Measurements from ENCODE around the gene PMEPA1.

PMEPA1 gene

GRCh38 chr20:57705127-57705899 lies 4.5 kb downstream of the PMEPA1 start:
- H3K27ac ChIP-seq (ENCODE audit: low read depth, low read length), result no peak overlapping the region
- H3K9ac ChIP-seq (ENCODE audit: low read length), result no peak overlapping the region
- H3K4me1 ChIP-seq (ENCODE audit: control insufficient read depth, insufficient read depth, low read length), result peaks cover 5% of the 10 kb centered on the region
- H3K4me3 ChIP-seq (ENCODE audit: low read length), result no peak overlapping the region
- H3K27me3 ChIP-seq (ENCODE audit: control insufficient read depth, insufficient read depth, low read length), result no peaks in the 10 kb centered on the region
- H3K36me3 ChIP-seq (ENCODE audit: control insufficient read depth, insufficient read depth, low read length), result no peaks in the 10 kb centered on the region

- Histone ChIP-seq H3K27ac (ENCODE audit: low read depth, low read length) (no peak overlapping the region), H3K4me3 (ENCODE audit: low read length) (no peak overlapping the region), H3K27me3 (ENCODE audit: control insufficient read depth, insufficient read depth, low read length) (no peaks in the 10 kb centered on the region), H3K4me1 (ENCODE audit: control insufficient read depth, insufficient read depth, low read length) (peaks cover 5% of the 10 kb centered on the region), H3K36me3 (ENCODE audit: control insufficient read depth, insufficient read depth, low read length) (no peaks in the 10 kb centered on the region), H3K9ac (ENCODE audit: low read length) (no peak overlapping the region)
These were observed 5.6 kb downstream of the PMEPA1 start for GRCh38 chr20:57704245-57704644.

DNA sequence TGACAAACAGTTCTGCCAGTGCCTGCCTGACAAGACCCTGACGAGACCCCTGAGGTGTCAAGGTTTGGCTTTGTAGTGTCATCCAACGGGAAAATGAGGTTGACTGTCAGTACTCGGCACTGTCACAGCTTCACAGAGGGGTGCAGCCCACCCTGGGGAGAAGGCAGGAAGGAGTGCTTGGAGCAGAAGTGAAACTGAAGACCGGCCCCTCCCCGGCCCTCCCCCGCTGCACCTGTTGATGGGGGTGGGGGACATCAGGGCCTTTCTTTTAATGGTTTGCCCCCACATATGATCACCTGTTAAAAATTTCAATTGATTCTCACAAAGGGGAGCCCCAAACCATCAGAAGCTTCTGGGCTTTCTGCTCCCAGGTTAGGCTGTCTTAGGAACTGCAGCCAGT lies 6.8 kb downstream of the PMEPA1 start:
- Histone ChIP-seq H3K9ac (ENCODE audit: low read length) (no peak overlapping the region), H3K27ac (ENCODE audit: low read depth, low read length) (no peak overlapping the region), H3K27me3 (ENCODE audit: control insufficient read depth, insufficient read depth, low read length) (no peaks in the 10 kb centered on the region), H3K4me1 (ENCODE audit: control insufficient read depth, insufficient read depth, low read length) (no peaks in the 10 kb centered on the region), H3K36me3 (ENCODE audit: control insufficient read depth, insufficient read depth, low read length) (no peaks in the 10 kb centered on the region), H3K4me3 (ENCODE audit: low read length) (no peak overlapping the region)

DNA sequence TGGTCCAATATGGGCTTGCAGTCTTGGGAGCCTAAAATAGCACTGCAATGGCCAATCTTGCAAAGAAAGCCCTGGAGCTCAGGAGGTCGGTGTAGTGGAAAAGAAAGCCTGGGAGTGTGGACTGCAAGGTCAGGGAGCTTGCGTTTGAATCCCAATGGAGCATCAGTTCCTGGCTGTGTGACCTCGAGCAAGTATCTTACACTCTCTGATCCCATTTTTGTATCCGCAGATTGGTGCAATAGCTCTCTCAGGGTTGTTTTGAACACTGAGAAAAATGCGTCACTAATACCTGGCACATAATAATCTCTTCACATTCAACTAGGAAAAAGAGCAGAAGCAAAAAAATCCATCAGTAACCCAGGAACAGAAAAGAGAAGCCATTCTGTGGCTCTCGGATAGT lies 7.3 kb downstream of the PMEPA1 start:
- Histone ChIP-seq H3K27me3 (ENCODE audit: control insufficient read depth, insufficient read depth, low read length) (no peaks in the 10 kb centered on the region), H3K27ac (ENCODE audit: low read depth, low read length) (no peak overlapping the region), H3K9ac (ENCODE audit: low read length) (no peak overlapping the region), H3K36me3 (ENCODE audit: control insufficient read depth, insufficient read depth, low read length) (no peaks in the 10 kb centered on the region), H3K4me3 (ENCODE audit: low read length) (no peak overlapping the region), H3K4me1 (ENCODE audit: control insufficient read depth, insufficient read depth, low read length) (no peaks in the 10 kb centered on the region)

- Histone ChIP-seq H3K4me1 (ENCODE audit: control insufficient read depth, insufficient read depth, low read length) (no peaks in the 10 kb centered on the region), H3K36me3 (ENCODE audit: control insufficient read depth, insufficient read depth, low read length) (no peaks in the 10 kb centered on the region), H3K27ac (ENCODE audit: low read depth, low read length) (no peak overlapping the region), H3K27me3 (ENCODE audit: control insufficient read depth, insufficient read depth, low read length) (no peaks in the 10 kb centered on the region), H3K4me3 (ENCODE audit: low read length) (no peak overlapping the region), H3K9ac (ENCODE audit: low read length) (no peak overlapping the region)
These were observed 7.7 kb downstream of the PMEPA1 start for GRCh38 chr20:57702091-57702490.

- no peaks in the 10 kb centered on the region for H3K27me3 ChIP-seq (ENCODE audit: control insufficient read depth, insufficient read depth, low read length)
- no peak overlapping the region for H3K4me3 ChIP-seq (ENCODE audit: low read length)
- H3K27ac ChIP-seq (ENCODE audit: low read depth, low read length), result no peak overlapping the region
- no peaks in the 10 kb centered on the region for H3K36me3 ChIP-seq (ENCODE audit: control insufficient read depth, insufficient read depth, low read length)
- no peaks in the 10 kb centered on the region for H3K4me1 ChIP-seq (ENCODE audit: control insufficient read depth, insufficient read depth, low read length)
- no peak overlapping the region for H3K9ac ChIP-seq (ENCODE audit: low read length)
These were observed 8.2 kb downstream of the PMEPA1 start for GRCh38 chr20:57701651-57702050.

GRCh38 chr20:57701090-57701489 lies 8.7 kb downstream of the PMEPA1 start:
- no peaks in the 10 kb centered on the region for H3K36me3 ChIP-seq (ENCODE audit: control insufficient read depth, insufficient read depth, low read length)
- H3K27me3 ChIP-seq (ENCODE audit: control insufficient read depth, insufficient read depth, low read length), result no peaks in the 10 kb centered on the region
- H3K4me3 ChIP-seq (ENCODE audit: low read length), result no peak overlapping the region
- H3K27ac ChIP-seq (ENCODE audit: low read depth, low read length), result no peak overlapping the region
- no peaks in the 10 kb centered on the region for H3K4me1 ChIP-seq (ENCODE audit: control insufficient read depth, insufficient read depth, low read length)
- no peak overlapping the region for H3K9ac ChIP-seq (ENCODE audit: low read length)

- H3K27ac ChIP-seq (ENCODE audit: low read depth, low read length), result no peak overlapping the region
- H3K36me3 ChIP-seq (ENCODE audit: control insufficient read depth, insufficient read depth, low read length), result no peaks in the 10 kb centered on the region
- H3K4me3 ChIP-seq (ENCODE audit: low read length), result no peak overlapping the region
- no peaks in the 10 kb centered on the region for H3K27me3 ChIP-seq (ENCODE audit: control insufficient read depth, insufficient read depth, low read length)
- H3K9ac ChIP-seq (ENCODE audit: low read length), result no peak overlapping the region
- no peaks in the 10 kb centered on the region for H3K4me1 ChIP-seq (ENCODE audit: control insufficient read depth, insufficient read depth, low read length)
These were observed 10.4 kb downstream of the PMEPA1 start for GRCh38 chr20:57699395-57699794.

GRCh38 chr20:57698867-57699275 lies 10.9 kb downstream of the PMEPA1 start:
- Histone ChIP-seq H3K9ac (ENCODE audit: low read length) (no peak overlapping the region), H3K36me3 (ENCODE audit: control insufficient read depth, insufficient read depth, low read length) (no peaks in the 10 kb centered on the region), H3K4me3 (ENCODE audit: low read length) (no peak overlapping the region), H3K4me1 (ENCODE audit: control insufficient read depth, insufficient read depth, low read length) (no peaks in the 10 kb centered on the region), H3K27ac (ENCODE audit: low read depth, low read length) (no peak overlapping the region), H3K27me3 (ENCODE audit: control insufficient read depth, insufficient read depth, low read length) (no peaks in the 10 kb centered on the region)

DNA sequence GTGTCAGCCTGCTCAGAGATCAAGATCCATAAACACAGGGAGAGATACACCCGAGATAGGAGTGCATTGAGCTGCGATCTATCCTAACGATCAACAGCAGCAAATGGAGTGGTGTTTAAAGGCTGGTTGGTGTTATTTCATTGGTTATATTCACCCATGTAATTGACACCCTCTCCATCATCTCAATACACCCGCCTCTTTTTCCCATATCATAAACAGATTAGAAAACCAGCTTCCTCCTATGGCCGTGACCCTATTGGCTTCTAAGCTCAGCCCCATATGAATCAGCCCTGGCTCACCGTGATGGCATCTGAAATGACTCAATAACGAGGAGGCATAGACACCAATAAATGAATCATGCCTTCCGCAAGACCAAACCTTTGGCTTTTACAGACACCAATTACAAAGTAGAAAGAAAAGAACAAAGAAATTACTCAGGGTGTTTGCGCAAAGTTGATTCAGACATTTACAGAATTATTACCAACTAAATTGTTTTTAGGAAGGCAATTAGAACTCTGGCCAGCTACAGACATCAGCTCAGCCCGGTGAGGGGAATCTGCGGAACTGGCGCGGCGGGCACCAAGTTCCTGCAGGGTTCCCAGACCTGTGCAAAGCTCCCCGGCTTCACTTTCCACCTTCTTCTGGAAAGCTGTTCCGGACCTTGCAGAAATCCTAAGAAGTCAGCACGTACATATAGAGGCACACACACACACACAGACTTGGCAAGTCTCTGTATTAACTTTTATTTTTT lies 11.5 kb downstream of the PMEPA1 start:
- no peak overlapping the region for H3K27ac ChIP-seq (ENCODE audit: low read depth, low read length)
- H3K4me3 ChIP-seq (ENCODE audit: low read length), result no peak overlapping the region
- no peaks in the 10 kb centered on the region for H3K27me3 ChIP-seq (ENCODE audit: control insufficient read depth, insufficient read depth, low read length)
- H3K36me3 ChIP-seq (ENCODE audit: control insufficient read depth, insufficient read depth, low read length), result no peaks in the 10 kb centered on the region
- no peaks in the 10 kb centered on the region for H3K4me1 ChIP-seq (ENCODE audit: control insufficient read depth, insufficient read depth, low read length)
- H3K9ac ChIP-seq (ENCODE audit: low read length), result no peak overlapping the region

- Histone ChIP-seq H3K4me3 (ENCODE audit: low read length) (no peak overlapping the region), H3K9ac (ENCODE audit: low read length) (no peak overlapping the region), H3K27ac (ENCODE audit: low read depth, low read length) (no peak overlapping the region), H3K27me3 (ENCODE audit: control insufficient read depth, insufficient read depth, low read length) (no peaks in the 10 kb centered on the region), H3K36me3 (ENCODE audit: control insufficient read depth, insufficient read depth, low read length) (no peaks in the 10 kb centered on the region), H3K4me1 (ENCODE audit: control insufficient read depth, insufficient read depth, low read length) (no peaks in the 10 kb centered on the region)
These were observed 12.3 kb downstream of the PMEPA1 start for GRCh38 chr20:57697543-57697942.

DNA sequence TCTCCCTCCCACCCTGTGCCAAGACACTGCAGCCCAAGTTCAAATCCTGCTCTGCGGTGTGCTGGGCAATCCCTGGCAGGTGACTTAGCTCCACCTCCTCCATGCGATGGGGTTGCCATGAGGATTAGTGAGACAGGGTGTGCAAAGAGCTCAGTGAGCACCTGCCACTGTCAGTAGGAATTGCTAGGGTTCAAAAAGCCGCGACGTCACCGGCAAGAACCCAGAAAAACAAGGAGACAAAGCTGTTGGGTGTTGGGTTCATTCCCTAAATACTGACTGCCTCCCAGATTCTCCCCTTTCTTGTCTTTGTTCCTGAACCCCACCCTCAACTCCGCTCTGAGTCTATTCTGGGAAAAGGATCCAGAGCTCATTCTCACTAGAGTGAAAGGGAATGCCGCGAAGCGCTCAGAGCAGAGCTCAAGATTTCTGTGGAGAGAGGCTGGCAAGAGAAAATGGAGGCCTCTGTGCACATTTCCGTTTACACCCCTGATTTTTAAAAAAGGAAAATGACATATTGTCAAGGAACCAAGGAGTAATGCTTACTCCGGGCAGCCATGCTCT lies 13.3 kb downstream of the PMEPA1 start:
- Histone ChIP-seq H3K9ac (ENCODE audit: low read length) (no peak overlapping the region), H3K27ac (ENCODE audit: low read depth, low read length) (no peak overlapping the region), H3K4me3 (ENCODE audit: low read length) (no peak overlapping the region), H3K36me3 (ENCODE audit: control insufficient read depth, insufficient read depth, low read length) (no peaks in the 10 kb centered on the region), H3K27me3 (ENCODE audit: control insufficient read depth, insufficient read depth, low read length) (no peaks in the 10 kb centered on the region), H3K4me1 (ENCODE audit: control insufficient read depth, insufficient read depth, low read length) (no peaks in the 10 kb centered on the region)
